OCI-LY1 (cell line): Measurements from ENCODE around the gene ZNF775.

Experiments
- H2AFZ ChIP-seq: fragments of 200-600 bp; sonication (generic), shearing (Covaris generic); 2 replicates; pipeline ENCODE4 v1.6.0; 2014; ENCODE audit warnings: antibody characterized with exemption, mild to moderate bottlenecking, low read length
- H3F3A ChIP-seq: fragments of 200-600 bp; sonication (generic), shearing (Covaris generic); 2 replicates; pipeline ENCODE4 v1.6.0; 2014; ENCODE audit warnings: mild to moderate bottlenecking, antibody characterized with exemption, low read length, moderate library complexity; ENCODE audit not compliant: insufficient read depth
- H3K27ac ChIP-seq: fragments of 200-600 bp; sonication (generic); 2 replicates; pipeline ENCODE4 v1.5.1; 2014; ENCODE audit warnings: low read length, mixed run types, mild to moderate bottlenecking, low read depth; ENCODE audit not compliant: poor library complexity, severe bottlenecking
- H3K27me3 ChIP-seq: fragments of 200-600 bp; sonication (generic); 2 replicates; pipeline ENCODE4 v1.6.0; 2014; ENCODE audit warnings: antibody characterized with exemption, mild to moderate bottlenecking, low read length, moderate library complexity; ENCODE audit not compliant: insufficient read depth
- H3K36me3 ChIP-seq: fragments of 200-600 bp; sonication (generic); 2 replicates; pipeline ENCODE4 v1.6.1; 2014; ENCODE audit warnings: mild to moderate bottlenecking, antibody characterized with exemption, low read length, moderate library complexity, mixed read lengths; ENCODE audit not compliant: insufficient read depth
- H3K4me1 ChIP-seq: fragments of 200-600 bp; sonication (generic); 2 replicates; pipeline ENCODE4 v1.5.1; 2014; ENCODE audit warnings: mild to moderate bottlenecking, low read length, moderate library complexity; ENCODE audit not compliant: insufficient read depth, severe bottlenecking
- H3K4me2 ChIP-seq: fragments of 200-600 bp; sonication (generic), shearing (Covaris generic); 2 replicates; pipeline ENCODE4 v1.6.1; 2014; ENCODE audit warnings: low read length
- H3K4me3 ChIP-seq: fragments of 200-600 bp; sonication (generic); 2 replicates; pipeline ENCODE4 v1.5.1; 2014; ENCODE audit warnings: low read length, low read depth, mild to moderate bottlenecking, mixed read lengths; ENCODE audit not compliant: poor library complexity, severe bottlenecking
- H3K79me2 ChIP-seq: fragments of 200-600 bp; shearing (Covaris generic); 2 replicates; pipeline ENCODE4 v1.6.1; 2016; ENCODE audit warnings: mixed run types, low read length, mixed read lengths; ENCODE audit not compliant: insufficient read depth
- H3K9ac ChIP-seq: fragments of 200-600 bp; sonication (generic), shearing (Covaris generic); 2 replicates; pipeline ENCODE4 v1.6.1; 2014; ENCODE audit warnings: mild to moderate bottlenecking, low read length, mixed read lengths
- H3K9me2 ChIP-seq: fragments of 200-600 bp; sonication (generic), shearing (Covaris generic); 2 replicates; pipeline ENCODE4 v1.6.1; 2014; ENCODE audit warnings: low read depth, mild to moderate bottlenecking, low read length, mixed read lengths
- H3K9me3 ChIP-seq: fragments of 200-600 bp; shearing (Covaris generic); 2 replicates; pipeline ENCODE4 v1.6.1; 2014; ENCODE audit warnings: low read length, mixed read lengths
- H4K20me1 ChIP-seq: fragments of 200-600 bp; sonication (generic), shearing (Covaris generic); 2 replicates; pipeline ENCODE4 v1.6.0; 2016; ENCODE audit warnings: mild to moderate bottlenecking, low read length; ENCODE audit not compliant: insufficient read depth
- CTCF ChIP-seq: fragments of 200-600 bp; sonication (generic), shearing (Covaris generic); IDR thresholded peaks from 2 replicates; pipeline ENCODE4 v1.5.1; 2017; ENCODE audit warnings: mild to moderate bottlenecking, antibody characterized with exemption, low read length, moderate library complexity, mixed read lengths
- EZH2 ChIP-seq: fragments of 200-600 bp; sonication (generic), shearing (Covaris generic); IDR thresholded peaks from 2 replicates; pipeline ENCODE4 v1.8.0; 2017; ENCODE audit warnings: borderline replicate concordance, mixed run types, mild to moderate bottlenecking, antibody characterized with exemption, low read length, moderate library complexity, mixed read lengths

The ZNF775 gene

DNA sequence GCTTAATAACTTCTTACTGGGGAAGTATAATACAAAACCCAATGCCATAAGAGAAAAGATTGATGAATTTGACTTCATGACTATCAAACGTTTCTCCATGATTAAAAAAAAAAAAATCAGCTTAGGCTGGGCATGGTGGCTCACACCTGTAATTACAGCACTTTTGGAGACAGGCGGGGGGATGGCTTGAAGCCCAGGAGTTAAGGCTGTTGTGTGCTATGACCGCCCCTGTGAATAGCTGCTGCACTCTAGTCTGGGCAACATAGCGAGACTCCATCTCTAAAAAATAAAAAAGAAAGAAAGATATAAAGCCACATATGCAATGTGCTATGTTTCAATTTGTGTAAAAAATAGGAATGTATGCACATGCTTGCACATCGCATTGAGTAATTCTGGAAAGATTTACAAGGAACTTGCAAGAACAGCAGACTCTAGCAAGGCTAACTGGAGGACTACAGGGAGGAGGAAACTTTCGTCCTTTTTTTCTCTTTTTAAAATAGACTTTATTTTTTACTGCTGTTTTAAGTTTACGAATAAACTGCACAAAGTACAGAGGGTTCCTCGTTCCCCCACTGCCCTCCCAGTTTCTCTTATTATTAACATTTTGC is 27.4 kb upstream of the ZNF775 start:
- no peak overlapping the region for H3K4me3 ChIP-seq
- no peak overlapping the region for H2AFZ ChIP-seq
- H4K20me1 ChIP-seq, result no peaks in the 10 kb centered on the region
- no peaks in the 10 kb centered on the region for H3F3A ChIP-seq
- H3K27ac ChIP-seq, result no peak overlapping the region
- no peaks in the 10 kb centered on the region for H3K79me2 ChIP-seq
- H3K9me2 ChIP-seq, result no peaks in the 10 kb centered on the region
- H3K9ac ChIP-seq, result no peak overlapping the region
- TF ChIP-seq CTCF, result no peak
- TF ChIP-seq EZH2, result no peak
- no peaks in the 10 kb centered on the region for H3K27me3 ChIP-seq
- H3K4me1 ChIP-seq, result peaks cover 12% of the 10 kb centered on the region
- no peak overlapping the region for H3K4me2 ChIP-seq
- H3K9me3 ChIP-seq, result 0 out of 2 replicates have a peak, but pooled peaks cover 4% of the 10 kb centered on the region
- H3K36me3 ChIP-seq, result no peaks in the 10 kb centered on the region

DNA sequence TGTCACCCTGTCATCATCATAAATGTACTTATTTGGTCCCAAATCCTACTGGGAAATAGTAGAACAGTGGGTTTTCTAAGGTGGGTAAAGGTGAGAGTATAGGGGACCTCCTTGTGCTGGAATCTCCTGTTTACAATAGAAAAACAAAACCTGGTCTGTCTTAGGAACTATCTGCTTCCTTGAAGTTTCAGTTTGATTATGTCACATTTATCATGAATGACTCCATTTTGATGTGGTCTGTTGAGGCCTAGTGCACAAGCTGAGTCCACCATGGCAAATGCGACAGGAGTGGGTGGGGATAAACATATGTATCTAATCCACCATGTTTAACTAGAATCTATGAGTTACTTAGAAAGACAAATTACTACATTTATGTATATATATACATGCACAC is 23.5 kb upstream of the ZNF775 start:
- Histone ChIP-seq H4K20me1 (no peaks in the 10 kb centered on the region), H3K4me2 (no peak overlapping the region), H3K27ac (no peak overlapping the region), H3K27me3 (no peaks in the 10 kb centered on the region), H3F3A (0 out of 2 replicates have a peak, but pooled peaks cover 10% of the 10 kb centered on the region), H3K9me2 (no peaks in the 10 kb centered on the region), H3K36me3 (no peaks in the 10 kb centered on the region), H2AFZ (no peak overlapping the region; the same call in 1 of the 2 replicates), H3K9me3 (no peaks in the 10 kb centered on the region), H3K4me1 (peaks cover 38% of the 10 kb centered on the region), H3K79me2 (no peaks in the 10 kb centered on the region), H3K9ac (no peak overlapping the region), H3K4me3 (no peak overlapping the region)
- TF ChIP-seq CTCF (no peak), EZH2 (no peak)

GRCh38 chr7:150356265-150356897 is 22.7 kb upstream of the ZNF775 start:
- Histone ChIP-seq H3K4me1 (peaks cover 41% of the 10 kb centered on the region), H3K27me3 (no peaks in the 10 kb centered on the region), H3K9me2 (no peaks in the 10 kb centered on the region), H3F3A (0 out of 2 replicates have a peak, but pooled peaks cover 10% of the 10 kb centered on the region), H3K9me3 (no peaks in the 10 kb centered on the region), H3K79me2 (no peaks in the 10 kb centered on the region), H3K9ac (no peak overlapping the region), H3K27ac (peak overlapping the region; percentile 83), H3K36me3 (no peaks in the 10 kb centered on the region), H2AFZ (no peak overlapping the region), H3K4me2 (no peak overlapping the region), H3K4me3 (no peak overlapping the region), H4K20me1 (no peaks in the 10 kb centered on the region)
- peak; percentile 90 for TF ChIP-seq CTCF
- TF ChIP-seq EZH2, result no peak
